ENCODE measurements around the gene LUZP1.

Gene LUZP1

DNA sequence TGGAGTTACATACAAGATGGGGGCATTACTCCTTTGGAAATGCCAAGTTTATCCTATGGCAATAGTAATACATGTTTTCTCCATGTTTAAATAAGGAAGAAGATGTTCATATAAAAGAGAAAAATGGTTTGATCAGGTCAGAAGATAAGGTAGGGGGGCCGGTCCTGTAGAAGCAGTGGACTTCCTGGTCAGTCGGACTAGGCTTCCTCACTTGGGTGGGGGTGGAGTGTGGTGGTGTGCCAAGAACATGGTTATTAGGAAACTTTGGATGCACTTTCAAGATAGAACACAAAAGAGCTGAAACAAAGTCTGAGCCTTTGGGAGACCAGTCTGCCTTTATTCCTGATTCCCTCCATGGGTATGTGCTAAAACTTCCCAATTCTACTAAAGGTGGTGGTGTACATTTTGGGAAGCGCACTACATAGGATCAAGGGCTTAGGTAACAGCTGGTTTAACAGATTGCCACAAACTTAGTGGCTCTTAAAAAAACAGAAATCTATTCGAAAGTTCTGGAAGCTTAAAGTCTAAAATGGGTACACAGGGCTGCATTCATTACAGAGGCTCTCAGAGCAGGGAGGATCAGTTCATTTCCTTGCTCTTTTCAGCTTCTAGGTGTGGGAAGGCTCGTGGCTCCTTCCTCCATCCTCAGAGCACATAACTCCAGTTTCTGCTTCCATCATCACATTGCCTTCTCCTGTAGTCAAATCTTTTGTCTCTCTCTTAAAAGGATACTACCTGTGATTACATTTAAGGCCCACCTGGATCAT, 84.8 kb downstream of the LUZP1 start (continued):
- TF ChIP-seq, protein P1, sequence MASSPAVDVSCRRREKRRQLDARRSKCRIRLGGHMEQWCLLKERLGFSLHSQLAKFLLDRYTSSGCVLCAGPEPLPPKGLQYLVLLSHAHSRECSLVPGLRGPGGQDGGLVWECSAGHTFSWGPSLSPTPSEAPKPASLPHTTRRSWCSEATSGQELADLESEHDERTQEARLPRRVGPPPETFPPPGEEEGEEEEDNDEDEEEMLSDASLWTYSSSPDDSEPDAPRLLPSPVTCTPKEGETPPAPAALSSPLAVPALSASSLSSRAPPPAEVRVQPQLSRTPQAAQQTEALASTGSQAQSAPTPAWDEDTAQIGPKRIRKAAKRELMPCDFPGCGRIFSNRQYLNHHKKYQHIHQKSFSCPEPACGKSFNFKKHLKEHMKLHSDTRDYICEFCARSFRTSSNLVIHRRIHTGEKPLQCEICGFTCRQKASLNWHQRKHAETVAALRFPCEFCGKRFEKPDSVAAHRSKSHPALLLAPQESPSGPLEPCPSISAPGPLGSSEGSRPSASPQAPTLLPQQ (tag by site-specific recombination; IDR thresholded peaks at IDR 0.05): no peak
- TF ChIP-seq, protein P2, sequence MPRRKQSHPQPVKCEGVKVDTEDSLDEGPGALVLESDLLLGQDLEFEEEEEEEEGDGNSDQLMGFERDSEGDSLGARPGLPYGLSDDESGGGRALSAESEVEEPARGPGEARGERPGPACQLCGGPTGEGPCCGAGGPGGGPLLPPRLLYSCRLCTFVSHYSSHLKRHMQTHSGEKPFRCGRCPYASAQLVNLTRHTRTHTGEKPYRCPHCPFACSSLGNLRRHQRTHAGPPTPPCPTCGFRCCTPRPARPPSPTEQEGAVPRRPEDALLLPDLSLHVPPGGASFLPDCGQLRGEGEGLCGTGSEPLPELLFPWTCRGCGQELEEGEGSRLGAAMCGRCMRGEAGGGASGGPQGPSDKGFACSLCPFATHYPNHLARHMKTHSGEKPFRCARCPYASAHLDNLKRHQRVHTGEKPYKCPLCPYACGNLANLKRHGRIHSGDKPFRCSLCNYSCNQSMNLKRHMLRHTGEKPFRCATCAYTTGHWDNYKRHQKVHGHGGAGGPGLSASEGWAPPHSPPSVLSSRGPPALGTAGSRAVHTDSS (tag by site-specific recombination; IDR thresholded peaks at IDR 0.05): no peak

DNA sequence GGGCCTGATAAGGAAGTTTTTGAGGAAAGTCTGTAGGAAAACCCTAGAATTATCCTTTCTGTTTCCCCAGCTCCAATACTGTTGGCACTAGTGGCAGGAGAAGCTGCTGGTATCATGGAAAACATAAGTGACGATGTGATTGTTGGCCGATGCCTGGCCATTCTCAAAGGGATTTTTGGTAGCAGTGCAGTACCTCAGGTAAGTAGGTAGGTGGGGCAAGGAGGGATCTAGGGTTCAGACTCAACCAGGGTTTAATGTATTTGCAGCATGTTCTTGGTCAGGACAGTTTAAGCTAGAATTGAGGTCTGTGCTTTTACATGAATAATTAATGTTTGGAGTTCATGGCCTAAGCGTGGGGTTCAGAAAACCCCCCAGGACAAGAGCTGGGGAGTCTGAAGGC, 87.3 kb downstream of the LUZP1 start:
- Histone ChIP-seq H3K4me1 (ENCODE audit: control insufficient read depth, insufficient read depth, low read length) (no peaks in the 10 kb centered on the region), H3K27ac (ENCODE audit: extremely low read depth, low read depth, low read length) (no peak overlapping the region), H3K36me3 (ENCODE audit: control insufficient read depth in 2 of 2, insufficient read depth in 1 of 2, low read length in 2 of 2) (peaks cover 6 to 100% of the 10 kb centered on the region in 2 experiments), H3K9me3 (ENCODE audit: control insufficient read depth, insufficient read depth, low read depth, low read length) (no peaks in the 10 kb centered on the region), H3K4me3 (ENCODE audit: low read depth, low read length) (no peak overlapping the region)
- CTCF ChIA-PET: interaction anchor here (0.9 to 3.9 kb wide), 4 partner anchors 9 to 162 kb away, joined by 3 to 29 read pairs (median 4); no protein-coding TSS in a partner anchor
- POLR2A ChIA-PET: no interaction called here
- TF ChIP-seq ZNF654 (tag by site-specific recombination; IDR thresholded peaks at IDR 0.05; ENCODE audit: low read depth): no peak
- TF ChIP-seq ZNF776 (tag by site-specific recombination; IDR thresholded peaks at IDR 0.05; ENCODE audit: borderline replicate concordance): no peak
- no peak for TF ChIP-seq RBAK (tag by site-specific recombination; IDR thresholded peaks at IDR 0.05)
- no peak for TF ChIP-seq ZBTB20 (tag by site-specific recombination; IDR thresholded peaks at IDR 0.05)
- TF ChIP-seq, protein P3, sequence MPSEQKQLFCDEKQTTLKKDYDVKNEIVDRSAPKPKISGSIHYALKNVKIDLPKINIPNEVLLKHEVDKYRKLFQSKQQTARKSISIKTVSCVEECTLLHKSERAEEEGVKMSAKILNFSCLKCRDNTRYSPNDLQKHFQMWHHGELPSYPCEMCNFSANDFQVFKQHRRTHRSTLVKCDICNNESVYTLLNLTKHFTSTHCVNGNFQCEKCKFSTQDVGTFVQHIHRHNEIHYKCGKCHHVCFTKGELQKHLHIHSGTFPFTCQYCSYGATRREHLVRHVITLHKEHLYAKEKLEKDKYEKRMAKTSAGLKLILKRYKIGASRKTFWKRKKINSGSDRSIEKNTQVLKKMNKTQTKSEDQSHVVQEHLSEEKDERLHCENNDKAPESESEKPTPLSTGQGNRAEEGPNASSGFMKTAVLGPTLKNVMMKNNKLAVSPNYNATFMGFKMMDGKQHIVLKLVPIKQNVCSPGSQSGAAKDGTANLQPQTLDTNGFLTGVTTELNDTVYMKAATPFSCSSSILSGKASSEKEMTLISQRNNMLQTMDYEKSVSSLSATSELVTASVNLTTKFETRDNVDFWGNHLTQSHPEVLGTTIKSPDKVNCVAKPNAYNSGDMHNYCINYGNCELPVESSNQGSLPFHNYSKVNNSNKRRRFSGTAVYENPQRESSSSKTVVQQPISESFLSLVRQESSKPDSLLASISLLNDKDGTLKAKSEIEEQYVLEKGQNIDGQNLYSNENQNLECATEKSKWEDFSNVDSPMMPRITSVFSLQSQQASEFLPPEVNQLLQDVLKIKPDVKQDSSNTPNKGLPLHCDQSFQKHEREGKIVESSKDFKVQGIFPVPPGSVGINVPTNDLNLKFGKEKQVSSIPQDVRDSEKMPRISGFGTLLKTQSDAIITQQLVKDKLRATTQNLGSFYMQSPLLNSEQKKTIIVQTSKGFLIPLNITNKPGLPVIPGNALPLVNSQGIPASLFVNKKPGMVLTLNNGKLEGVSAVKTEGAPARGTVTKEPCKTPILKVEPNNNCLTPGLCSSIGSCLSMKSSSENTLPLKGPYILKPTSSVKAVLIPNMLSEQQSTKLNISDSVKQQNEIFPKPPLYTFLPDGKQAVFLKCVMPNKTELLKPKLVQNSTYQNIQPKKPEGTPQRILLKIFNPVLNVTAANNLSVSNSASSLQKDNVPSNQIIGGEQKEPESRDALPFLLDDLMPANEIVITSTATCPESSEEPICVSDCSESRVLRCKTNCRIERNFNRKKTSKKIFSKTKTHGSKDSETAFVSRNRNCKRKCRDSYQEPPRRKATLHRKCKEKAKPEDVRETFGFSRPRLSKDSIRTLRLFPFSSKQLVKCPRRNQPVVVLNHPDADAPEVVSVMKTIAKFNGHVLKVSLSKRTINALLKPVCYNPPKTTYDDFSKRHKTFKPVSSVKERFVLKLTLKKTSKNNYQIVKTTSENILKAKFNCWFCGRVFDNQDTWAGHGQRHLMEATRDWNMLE (tag by site-specific recombination; conservative IDR thresholded peaks at IDR 0.05; ENCODE audit: low read depth): no peak

DNA sequence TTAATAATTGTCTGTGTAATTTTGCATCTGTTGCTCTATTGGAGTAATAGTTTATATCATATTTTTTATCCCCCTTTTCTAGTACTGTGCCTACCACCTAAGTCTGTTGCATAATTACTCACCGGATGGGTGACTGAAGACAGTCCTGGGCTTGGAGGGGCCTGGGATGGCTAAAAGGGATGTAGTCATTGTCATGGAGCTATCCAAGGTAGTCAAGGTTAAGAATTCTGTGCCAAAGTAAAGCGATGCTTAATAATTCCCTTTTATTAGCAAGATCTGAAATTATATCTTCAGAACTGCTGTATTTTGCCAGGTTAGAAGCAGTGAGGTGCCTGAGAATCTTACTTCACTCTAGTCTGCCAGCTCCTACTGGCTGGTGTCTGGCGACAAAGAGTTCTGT, 87.8 kb downstream of the LUZP1 start:
- H3K9me3 ChIP-seq (ENCODE audit: control insufficient read depth, insufficient read depth, low read depth, low read length): no peaks in the 10 kb centered on the region
- no peaks in the 10 kb centered on the region for H3K4me1 ChIP-seq (ENCODE audit: control insufficient read depth, insufficient read depth, low read length)
- ChIA-PET CTCF (interaction anchor here (0.9 to 3.9 kb wide), 5 partner anchors 9 to 163 kb away, joined by 3 to 29 read pairs (median 4); no protein-coding TSS in a partner anchor), POLR2A (no interaction called here)
- no peak overlapping the region for H3K27ac ChIP-seq (ENCODE audit: extremely low read depth, low read depth, low read length)
- TF ChIP-seq, protein P4, sequence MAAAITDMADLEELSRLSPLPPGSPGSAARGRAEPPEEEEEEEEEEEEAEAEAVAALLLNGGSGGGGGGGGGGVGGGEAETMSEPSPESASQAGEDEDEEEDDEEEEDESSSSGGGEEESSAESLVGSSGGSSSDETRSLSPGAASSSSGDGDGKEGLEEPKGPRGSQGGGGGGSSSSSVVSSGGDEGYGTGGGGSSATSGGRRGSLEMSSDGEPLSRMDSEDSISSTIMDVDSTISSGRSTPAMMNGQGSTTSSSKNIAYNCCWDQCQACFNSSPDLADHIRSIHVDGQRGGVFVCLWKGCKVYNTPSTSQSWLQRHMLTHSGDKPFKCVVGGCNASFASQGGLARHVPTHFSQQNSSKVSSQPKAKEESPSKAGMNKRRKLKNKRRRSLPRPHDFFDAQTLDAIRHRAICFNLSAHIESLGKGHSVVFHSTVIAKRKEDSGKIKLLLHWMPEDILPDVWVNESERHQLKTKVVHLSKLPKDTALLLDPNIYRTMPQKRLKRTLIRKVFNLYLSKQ (tag by site-specific recombination; IDR thresholded peaks at IDR 0.05; ENCODE audit: borderline replicate concordance): no peak
- TF ChIP-seq, protein P5, sequence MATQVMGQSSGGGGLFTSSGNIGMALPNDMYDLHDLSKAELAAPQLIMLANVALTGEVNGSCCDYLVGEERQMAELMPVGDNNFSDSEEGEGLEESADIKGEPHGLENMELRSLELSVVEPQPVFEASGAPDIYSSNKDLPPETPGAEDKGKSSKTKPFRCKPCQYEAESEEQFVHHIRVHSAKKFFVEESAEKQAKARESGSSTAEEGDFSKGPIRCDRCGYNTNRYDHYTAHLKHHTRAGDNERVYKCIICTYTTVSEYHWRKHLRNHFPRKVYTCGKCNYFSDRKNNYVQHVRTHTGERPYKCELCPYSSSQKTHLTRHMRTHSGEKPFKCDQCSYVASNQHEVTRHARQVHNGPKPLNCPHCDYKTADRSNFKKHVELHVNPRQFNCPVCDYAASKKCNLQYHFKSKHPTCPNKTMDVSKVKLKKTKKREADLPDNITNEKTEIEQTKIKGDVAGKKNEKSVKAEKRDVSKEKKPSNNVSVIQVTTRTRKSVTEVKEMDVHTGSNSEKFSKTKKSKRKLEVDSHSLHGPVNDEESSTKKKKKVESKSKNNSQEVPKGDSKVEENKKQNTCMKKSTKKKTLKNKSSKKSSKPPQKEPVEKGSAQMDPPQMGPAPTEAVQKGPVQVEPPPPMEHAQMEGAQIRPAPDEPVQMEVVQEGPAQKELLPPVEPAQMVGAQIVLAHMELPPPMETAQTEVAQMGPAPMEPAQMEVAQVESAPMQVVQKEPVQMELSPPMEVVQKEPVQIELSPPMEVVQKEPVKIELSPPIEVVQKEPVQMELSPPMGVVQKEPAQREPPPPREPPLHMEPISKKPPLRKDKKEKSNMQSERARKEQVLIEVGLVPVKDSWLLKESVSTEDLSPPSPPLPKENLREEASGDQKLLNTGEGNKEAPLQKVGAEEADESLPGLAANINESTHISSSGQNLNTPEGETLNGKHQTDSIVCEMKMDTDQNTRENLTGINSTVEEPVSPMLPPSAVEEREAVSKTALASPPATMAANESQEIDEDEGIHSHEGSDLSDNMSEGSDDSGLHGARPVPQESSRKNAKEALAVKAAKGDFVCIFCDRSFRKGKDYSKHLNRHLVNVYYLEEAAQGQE (tag by site-specific recombination; IDR thresholded peaks at IDR 0.05): peak; percentile 70
- TF ChIP-seq ZFHX2 (tag by site-specific recombination; conservative IDR thresholded peaks at IDR 0.05): no peak
- H3K4me3 ChIP-seq (ENCODE audit: low read depth, low read length): no peak overlapping the region
- peaks cover 6 to 100% of the 10 kb centered on the region in 2 experiments for H3K36me3 ChIP-seq (ENCODE audit: control insufficient read depth in 2 of 2, insufficient read depth in 1 of 2, low read length in 2 of 2)
